ENCODE results near the gene ABHD5. TPM values are rescaled to one million over a fixed set of nuclear protein-coding genes. Genes with fewer than 3 reads are reported as not detected.

The ABHD5 gene
- total and polyA plus RNA-seq, 10 of the 15 experiments (the other 5 are each of a cell fraction or from before 2014, with no cell fraction given) = 5.5 to 24.4 (median 9.5) TPM

DNA sequence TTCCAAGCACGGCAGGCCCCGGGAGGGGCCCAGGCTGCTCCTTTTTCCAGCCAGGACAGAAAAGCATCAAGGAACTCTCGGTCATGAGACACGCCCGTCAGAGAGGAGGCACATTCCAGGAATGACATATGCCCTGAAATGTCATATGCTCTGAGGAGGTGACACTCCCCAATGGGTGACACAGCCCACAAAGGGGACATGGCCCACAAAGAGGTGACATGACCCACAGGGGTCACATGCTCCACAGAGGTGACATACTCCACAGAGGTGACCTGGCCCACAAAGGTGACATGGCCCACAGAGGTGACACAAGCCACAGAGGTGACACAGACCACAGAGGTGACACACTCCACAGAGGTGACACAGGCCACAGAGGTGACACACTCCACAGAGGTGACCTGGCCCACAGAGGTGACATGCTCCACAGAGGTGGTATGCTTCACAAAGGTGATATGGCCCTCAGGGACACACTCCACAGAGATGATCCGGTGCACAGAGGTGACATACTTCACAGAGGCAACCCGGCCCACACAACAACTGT lies 79.2 kb downstream of the ABHD5 start:
- ChIA-PET POLR2A (no interaction called here), CTCF (interaction anchor here (0.8 to 3.8 kb wide), 5 partner anchors 9 to 468 kb away, joined by 3 to 24 read pairs (median 4); no protein-coding TSS in a partner anchor), SMC1A (ENCODE audit: uncharacterized antibody, unreplicated experiment) (interaction anchor here (1.6 kb wide), 1 partner anchor 431 kb away, joined by 4 read pairs; no protein-coding TSS in a partner anchor), RAD21 (ENCODE audit: unreplicated experiment) (interaction anchor here (1.1 kb wide), 1 partner anchor 429 kb away, joined by 5 read pairs; no protein-coding TSS in a partner anchor)
- no peaks in the 10 kb centered on the region; a peak in 3 of 4 replicates for H3K27me3 ChIP-seq (replicated peaks in 1 of 2; ENCODE audit: control insufficient read depth in 2 of 2, insufficient read depth in 2 of 2, low read length in 1 of 2)
- FAIRE-seq (no peak), ATAC-seq (peak; percentile 20; the same call in 2 of the 3 replicates), DNase-seq (ENCODE audit: low read depth, low spot score) (no peak)
- no peak overlapping the region for H2AFZ ChIP-seq (ENCODE audit: control insufficient read depth, low read depth, low read length)
- H4K20me1 ChIP-seq (ENCODE audit: control insufficient read depth, insufficient read depth) = no peaks in the 10 kb centered on the region
- H3K27ac ChIP-seq (ENCODE audit: control insufficient read depth, insufficient read depth) = no peak overlapping the region
- H3K79me2 ChIP-seq (ENCODE audit: control insufficient read depth, insufficient read depth, low read length) = no peaks in the 10 kb centered on the region
- no TSS peak for BruUV-seq (replicated peaks)
- intact Hi-C loops (cut with micrococcal nuclease; ENCODE audit: unreplicated experiment) (loop anchor here (1.0 to 10.0 kb wide), 2 partner anchors 225 to 428 kb away; no protein-coding TSS in a partner anchor), in situ Hi-C loops (cut with MboI) (loop anchor here (5.0 kb wide), 1 partner anchor 427 kb away; no protein-coding TSS in a partner anchor)
- no peak for TF ChIP-seq HDAC2 (IDR thresholded peaks at IDR 0.05)
- TF ChIP-seq NR2F1 (conservative IDR thresholded peaks at IDR 0.05) = peak; percentile 86
- no peak for TF ChIP-seq IKZF1 (conservative IDR thresholded peaks at IDR 0.05)
- H3K9ac ChIP-seq (ENCODE audit: control insufficient read depth, insufficient read depth, low read length) = no peak overlapping the region
- H3K36me3 ChIP-seq (ENCODE audit: control insufficient read depth in 2 of 2, insufficient read depth in 2 of 2, low read length in 1 of 2) = no peaks in the 10 kb centered on the region
- H3K4me2 ChIP-seq (ENCODE audit: control insufficient read depth, insufficient read depth) = no peak overlapping the region
- WGBS (ENCODE audit: insufficient coverage, insufficient replicate concordance, low lambda C conversion rate, missing lambda C conversion rate) = 32% methylated on average over 7 of the region's 7 CpGs
- H3K4me1 ChIP-seq (ENCODE audit: control insufficient read depth, insufficient read depth, low read length) = no peaks in the 10 kb centered on the region
- no peak overlapping the region for H3K4me3 ChIP-seq
- no peaks in the 10 kb centered on the region for H3K9me3 ChIP-seq (replicated peaks; ENCODE audit: control insufficient read depth, insufficient read depth, low read length)

DNA sequence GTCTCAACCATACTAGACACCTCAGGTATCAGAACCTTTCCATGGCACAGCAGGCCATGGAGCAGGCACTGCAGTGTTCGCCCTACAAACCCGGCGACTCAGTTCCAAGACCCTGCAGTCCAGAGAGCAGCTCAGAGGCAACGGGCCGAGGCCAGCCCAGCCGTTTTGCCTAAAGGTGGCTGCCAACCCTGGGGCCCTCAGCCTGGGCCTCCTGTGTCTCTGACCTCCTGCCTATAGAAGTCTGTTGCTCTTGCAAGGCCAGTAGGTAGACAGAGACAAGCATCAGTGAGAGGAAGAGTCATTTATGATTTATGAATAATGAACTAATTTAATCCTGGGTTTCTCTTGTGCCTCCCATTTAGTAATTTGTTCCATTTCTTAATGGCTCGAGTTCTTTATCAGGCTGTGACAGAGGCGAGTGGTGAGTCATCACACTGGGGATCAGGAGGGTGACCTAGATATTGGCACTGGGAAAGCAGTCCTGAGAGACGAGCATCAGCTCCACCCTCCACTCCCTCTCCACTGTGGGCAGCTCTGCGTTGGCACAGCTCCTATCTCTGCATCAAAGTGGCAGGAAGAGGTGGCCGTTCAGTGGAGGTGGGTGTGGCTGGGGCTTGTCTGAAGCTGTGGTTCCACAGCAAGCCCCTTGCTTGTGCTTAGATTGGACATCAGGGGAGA lies 79.8 kb downstream of the ABHD5 start:
- RAD21 ChIA-PET (ENCODE audit: unreplicated experiment) = no interaction called here
- Histone ChIP-seq H3K79me2 (ENCODE audit: control insufficient read depth, insufficient read depth, low read length) (no peaks in the 10 kb centered on the region), H3K4me3 (no peak overlapping the region), H4K20me1 (ENCODE audit: control insufficient read depth, insufficient read depth) (no peaks in the 10 kb centered on the region), H3K36me3 (ENCODE audit: control insufficient read depth in 2 of 2, insufficient read depth in 2 of 2, low read length in 1 of 2) (no peaks in the 10 kb centered on the region), H3K9me3 (replicated peaks; ENCODE audit: control insufficient read depth, insufficient read depth, low read length) (no peaks in the 10 kb centered on the region), H3K9ac (ENCODE audit: control insufficient read depth, insufficient read depth, low read length) (no peak overlapping the region), H3K4me1 (ENCODE audit: control insufficient read depth, insufficient read depth, low read length) (no peaks in the 10 kb centered on the region), H2AFZ (ENCODE audit: control insufficient read depth, low read depth, low read length) (no peak overlapping the region), H3K4me2 (ENCODE audit: control insufficient read depth, insufficient read depth) (no peak overlapping the region), H3K27me3 (replicated peaks in 1 of 2; ENCODE audit: control insufficient read depth in 2 of 2, insufficient read depth in 2 of 2, low read length in 1 of 2) (peaks cover 0 to 2% of the 10 kb centered on the region in 2 experiments; a peak in 3 of 4 replicates), H3K27ac (ENCODE audit: control insufficient read depth, insufficient read depth) (no peak overlapping the region)
- ATAC-seq = no peak
- no TSS peak for BruUV-seq (replicated peaks)
- CTCF ChIA-PET = interaction anchor here (1.4 kb wide), 1 partner anchor 428 kb away, joined by 5 read pairs; no protein-coding TSS in a partner anchor
- DNase-seq (ENCODE audit: low read depth, low spot score) = no peak
- WGBS (ENCODE audit: insufficient coverage, insufficient replicate concordance, low lambda C conversion rate, missing lambda C conversion rate) = 36% methylated on average over 11 of the region's 11 CpGs
- SMC1A ChIA-PET (ENCODE audit: uncharacterized antibody, unreplicated experiment) = interaction anchor here (1.4 kb wide), 1 partner anchor 428 kb away, joined by 3 read pairs; no protein-coding TSS in a partner anchor
- intact Hi-C loops (cut with micrococcal nuclease; ENCODE audit: unreplicated experiment) = no loop called here
- FAIRE-seq = no peak
- in situ Hi-C loops (cut with MboI) = no loop called here
- POLR2A ChIA-PET = no interaction called here
- TF ChIP-seq NR2C1 (IDR thresholded peaks at IDR 0.05) = no peak
- TF ChIP-seq, protein P1, sequence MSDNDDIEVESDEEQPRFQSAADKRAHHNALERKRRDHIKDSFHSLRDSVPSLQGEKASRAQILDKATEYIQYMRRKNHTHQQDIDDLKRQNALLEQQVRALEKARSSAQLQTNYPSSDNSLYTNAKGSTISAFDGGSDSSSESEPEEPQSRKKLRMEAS (IDR thresholded peaks at IDR 0.05; ENCODE audit: low read depth, low read length) = no peak
- TF ChIP-seq CBX3 (IDR thresholded peaks at IDR 0.05; ENCODE audit: borderline replicate concordance, low read depth) = no peak
- no peak for TF ChIP-seq RUNX3 (IDR thresholded peaks at IDR 0.05; ENCODE audit: low read length)
- TF ChIP-seq IRF4 (IDR thresholded peaks at IDR 0.05; ENCODE audit: low read depth, low read length) = no peak
- TF ChIP-seq SUZ12 (IDR thresholded peaks at IDR 0.05; ENCODE audit: unreplicated experiment) = no peak
- TF ChIP-seq, protein P2, sequence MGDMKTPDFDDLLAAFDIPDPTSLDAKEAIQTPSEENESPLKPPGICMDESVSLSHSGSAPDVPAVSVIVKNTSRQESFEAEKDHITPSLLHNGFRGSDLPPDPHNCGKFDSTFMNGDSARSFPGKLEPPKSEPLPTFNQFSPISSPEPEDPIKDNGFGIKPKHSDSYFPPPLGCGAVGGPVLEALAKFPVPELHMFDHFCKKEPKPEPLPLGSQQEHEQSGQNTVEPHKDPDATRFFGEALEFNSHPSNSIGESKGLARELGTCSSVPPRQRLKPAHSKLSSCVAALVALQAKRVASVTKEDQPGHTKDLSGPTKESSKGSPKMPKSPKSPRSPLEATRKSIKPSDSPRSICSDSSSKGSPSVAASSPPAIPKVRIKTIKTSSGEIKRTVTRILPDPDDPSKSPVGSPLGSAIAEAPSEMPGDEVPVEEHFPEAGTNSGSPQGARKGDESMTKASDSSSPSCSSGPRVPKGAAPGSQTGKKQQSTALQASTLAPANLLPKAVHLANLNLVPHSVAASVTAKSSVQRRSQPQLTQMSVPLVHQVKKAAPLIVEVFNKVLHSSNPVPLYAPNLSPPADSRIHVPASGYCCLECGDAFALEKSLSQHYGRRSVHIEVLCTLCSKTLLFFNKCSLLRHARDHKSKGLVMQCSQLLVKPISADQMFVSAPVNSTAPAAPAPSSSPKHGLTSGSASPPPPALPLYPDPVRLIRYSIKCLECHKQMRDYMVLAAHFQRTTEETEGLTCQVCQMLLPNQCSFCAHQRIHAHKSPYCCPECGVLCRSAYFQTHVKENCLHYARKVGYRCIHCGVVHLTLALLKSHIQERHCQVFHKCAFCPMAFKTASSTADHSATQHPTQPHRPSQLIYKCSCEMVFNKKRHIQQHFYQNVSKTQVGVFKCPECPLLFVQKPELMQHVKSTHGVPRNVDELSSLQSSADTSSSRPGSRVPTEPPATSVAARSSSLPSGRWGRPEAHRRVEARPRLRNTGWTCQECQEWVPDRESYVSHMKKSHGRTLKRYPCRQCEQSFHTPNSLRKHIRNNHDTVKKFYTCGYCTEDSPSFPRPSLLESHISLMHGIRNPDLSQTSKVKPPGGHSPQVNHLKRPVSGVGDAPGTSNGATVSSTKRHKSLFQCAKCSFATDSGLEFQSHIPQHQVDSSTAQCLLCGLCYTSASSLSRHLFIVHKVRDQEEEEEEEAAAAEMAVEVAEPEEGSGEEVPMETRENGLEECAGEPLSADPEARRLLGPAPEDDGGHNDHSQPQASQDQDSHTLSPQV (IDR thresholded peaks at IDR 0.05) = no peak
- TF ChIP-seq CHD1 (IDR thresholded peaks at IDR 0.05; ENCODE audit: low read depth, low read length) = no peak
- TF ChIP-seq KLF5 (IDR thresholded peaks at IDR 0.05; ENCODE audit: partially characterized antibody) = no peak
- no peak for TF ChIP-seq POLR2AphosphoS2 (IDR thresholded peaks at IDR 0.05; ENCODE audit: low read depth, low read length)

All from GM12878 (cell line).